ENCODE data around the gene RGPD3.
"Not testable (repeated sequence)": the region's sequence is repeated elsewhere in the genome, so short reads cannot be mapped to it uniquely, and the experiment has no call there.

RGPD3 gene

GRCh38 chr2:106479563-106479962 lies 11.3 kb upstream of the RGPD3 start:
- not testable (repeated sequence) for DNase-seq

- DNase-seq = not testable (repeated sequence)
Measured at GRCh38 chr2:106477647-106478046, 9.4 kb upstream of the RGPD3 start.

GRCh38 chr2:106470658-106471057 lies 2.4 kb upstream of the RGPD3 start:
- not testable (repeated sequence) for DNase-seq

GRCh38 chr2:106467516-106467915 lies 697 bp downstream of the RGPD3 start:
- DNase-seq = not testable (repeated sequence)

GRCh38 chr2:106461882-106462281 lies 6.3 kb downstream of the RGPD3 start:
- DNase-seq = not testable (repeated sequence)

DNA sequence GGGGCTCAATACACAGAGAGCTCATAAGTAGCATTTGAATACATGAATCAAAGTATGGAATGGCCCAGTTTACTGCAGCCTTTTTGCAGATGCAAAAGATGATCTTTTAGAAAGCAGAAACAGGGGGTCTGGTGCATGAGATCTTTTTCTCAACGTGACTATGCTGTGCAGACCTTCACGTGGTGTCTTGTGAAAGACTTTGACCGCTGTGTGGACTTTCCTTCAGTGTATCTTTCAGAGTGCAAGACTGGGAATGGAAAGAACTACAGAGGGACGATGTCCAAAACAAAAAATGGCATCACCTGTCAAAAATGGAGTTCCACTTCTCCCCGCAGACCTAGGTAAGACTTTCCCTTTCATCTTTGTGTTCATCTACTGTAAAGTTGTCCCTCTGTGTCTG lies 77.5 kb downstream of the RGPD3 start:
- DNase-seq = not testable (repeated sequence)

GRCh38 chr2:106388814-106389410 lies 79.3 kb downstream of the RGPD3 start:
- DNase-seq = not testable (repeated sequence)

DNA sequence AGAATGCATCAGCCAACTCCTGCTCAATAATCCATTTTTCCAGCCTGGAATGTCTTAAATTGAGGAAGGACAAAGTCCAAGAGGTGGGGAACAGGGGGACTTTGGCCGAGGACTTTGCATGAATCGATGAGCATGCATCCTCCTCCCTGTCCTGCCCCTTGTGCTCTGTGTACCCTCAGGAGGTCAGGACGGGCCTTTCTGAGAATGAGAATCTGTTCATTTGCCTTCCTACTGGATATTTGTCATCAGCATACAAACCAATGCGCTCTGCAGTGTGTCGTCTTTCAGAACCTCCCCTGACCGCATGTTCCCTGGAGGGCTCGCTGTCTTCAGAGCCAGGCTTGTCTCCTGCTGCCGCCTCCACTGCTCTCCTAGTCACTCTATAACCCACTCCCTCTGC lies 83.7 kb downstream of the RGPD3 start:
- DNase-seq = not testable (repeated sequence)

DNA sequence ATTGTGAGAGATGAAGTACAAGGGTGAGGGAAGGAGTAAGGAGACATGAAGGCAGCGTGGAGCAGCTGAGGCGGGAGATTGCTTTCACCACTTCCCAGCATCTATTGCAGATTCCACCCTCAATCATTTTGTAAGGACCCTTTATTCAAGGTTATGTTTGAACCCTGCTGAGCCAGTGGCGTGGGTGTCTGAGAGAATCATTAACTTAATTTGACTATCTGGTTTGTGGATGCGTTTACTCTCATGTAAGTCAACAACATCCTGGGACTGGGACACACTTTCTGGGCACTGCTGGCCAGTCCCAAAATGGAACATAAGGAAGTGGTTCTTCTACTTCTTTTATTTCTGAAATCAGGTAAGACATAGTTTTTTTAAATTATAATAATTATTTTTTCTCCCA lies 86.3 kb downstream of the RGPD3 start:
- DNase-seq = not testable (repeated sequence)

GRCh38 chr2:106379567-106379966 lies 88.6 kb downstream of the RGPD3 start:
- not testable (repeated sequence) for DNase-seq

DNA sequence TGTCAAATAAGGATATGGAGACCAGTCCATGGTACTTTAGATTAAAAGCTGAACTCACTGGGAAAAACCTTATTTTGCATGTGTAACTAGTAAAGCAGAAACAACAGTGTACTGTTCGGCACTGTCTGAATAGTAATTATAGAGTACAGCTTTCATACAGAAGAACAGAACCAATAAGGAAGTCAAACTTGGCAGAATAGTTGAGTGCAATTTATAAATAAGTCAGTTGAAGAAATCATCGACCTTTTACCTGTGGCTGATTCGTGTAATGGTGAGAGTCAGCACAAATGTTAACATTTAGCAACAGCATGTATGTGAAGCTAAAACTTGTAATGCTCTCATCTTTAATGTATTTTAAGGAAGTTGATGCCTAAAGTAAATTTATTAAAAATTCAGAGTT lies 99.0 kb downstream of the RGPD3 start:
- not testable (repeated sequence) for DNase-seq

GRCh38 chr2:106366204-106366885 lies 101.9 kb downstream of the RGPD3 start:
- DNase-seq = no peak

- DNase-seq = no peak
Measured at GRCh38 chr2:106363791-106364190, 104.4 kb downstream of the RGPD3 start.

GRCh38 chr2:106362789-106363188 lies 105.4 kb downstream of the RGPD3 start:
- no peak for DNase-seq

DNA sequence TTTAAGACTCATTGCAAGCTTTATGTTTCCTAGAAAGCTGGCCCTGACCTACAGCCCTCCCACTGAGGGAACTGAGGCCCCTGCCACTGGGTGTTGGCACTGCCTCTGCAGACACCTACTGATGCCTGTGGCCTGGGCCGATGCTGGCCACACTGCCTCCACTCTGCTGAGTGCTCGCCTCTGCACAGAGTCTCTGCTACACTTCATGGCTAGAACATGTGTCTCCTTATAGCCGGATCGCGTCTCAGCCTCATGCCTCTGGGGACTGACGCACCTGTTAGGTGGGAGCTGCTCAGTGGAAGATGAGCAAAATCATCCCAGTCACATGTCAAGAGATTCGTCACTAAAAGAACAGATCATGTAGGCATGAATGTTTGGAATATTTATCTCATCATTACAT lies 108.7 kb downstream of the RGPD3 start:
- DNase-seq = no peak

DNA sequence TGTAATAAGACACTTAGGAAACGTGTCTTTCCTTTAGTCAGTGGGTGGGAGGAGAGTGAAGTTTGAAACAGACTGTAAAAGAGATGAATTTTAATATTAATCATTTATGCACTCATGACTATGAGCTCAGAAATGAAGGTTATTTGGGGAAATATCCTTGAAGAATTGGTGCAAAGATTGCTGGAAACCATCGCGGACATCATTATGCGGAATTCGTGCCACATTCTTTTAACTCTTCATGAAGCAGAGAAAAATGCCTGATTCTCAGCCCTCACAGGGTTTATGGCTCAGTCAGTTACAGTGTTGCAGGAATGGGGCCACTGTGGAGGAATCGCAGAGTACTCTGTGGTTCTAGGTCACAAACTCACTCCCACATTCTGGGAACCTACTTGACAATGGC lies 109.7 kb downstream of the RGPD3 start:
- DNase-seq = no peak

- no peak for DNase-seq
Measured at GRCh38 chr2:106358081-106358480, 110.1 kb downstream of the RGPD3 start.

DNA sequence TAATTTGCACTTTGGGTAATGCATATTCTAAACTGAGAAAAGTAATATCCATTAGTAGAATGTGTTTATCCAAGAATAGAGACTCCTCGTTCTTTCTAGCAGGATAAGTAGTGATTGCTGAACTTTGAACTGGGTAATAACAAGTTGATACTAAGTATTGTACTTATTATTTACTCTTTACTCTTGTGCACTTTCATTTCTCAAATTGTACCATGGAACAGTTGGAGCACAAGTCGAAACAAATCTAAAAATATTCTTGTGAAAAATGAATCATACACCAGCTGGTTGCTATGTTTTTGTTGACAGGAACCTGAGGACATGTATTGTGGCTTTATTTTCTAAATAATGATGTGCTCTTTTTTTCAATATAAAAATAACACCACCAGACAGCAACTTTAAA lies 111.9 kb downstream of the RGPD3 start:
- no peak for DNase-seq

DNA sequence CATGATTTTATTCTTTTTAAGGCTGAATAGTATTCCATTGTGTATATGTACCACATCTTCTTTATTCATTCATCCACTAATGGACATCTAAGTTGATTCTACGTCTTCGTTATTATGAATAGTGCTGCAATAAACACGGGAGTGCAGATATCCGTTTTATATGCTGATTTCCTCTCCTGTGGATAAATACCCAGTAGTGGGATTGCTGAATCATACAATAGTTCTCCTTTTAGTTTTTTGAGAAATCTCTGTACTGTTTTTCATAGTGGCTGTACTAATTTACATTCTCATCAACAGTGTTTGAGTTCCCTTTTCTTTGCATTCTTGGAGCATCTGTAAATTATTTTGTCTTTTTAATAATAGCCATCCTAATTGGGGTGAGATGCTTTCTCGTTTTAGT lies 114.5 kb downstream of the RGPD3 start:
- no peak for DNase-seq

DNA sequence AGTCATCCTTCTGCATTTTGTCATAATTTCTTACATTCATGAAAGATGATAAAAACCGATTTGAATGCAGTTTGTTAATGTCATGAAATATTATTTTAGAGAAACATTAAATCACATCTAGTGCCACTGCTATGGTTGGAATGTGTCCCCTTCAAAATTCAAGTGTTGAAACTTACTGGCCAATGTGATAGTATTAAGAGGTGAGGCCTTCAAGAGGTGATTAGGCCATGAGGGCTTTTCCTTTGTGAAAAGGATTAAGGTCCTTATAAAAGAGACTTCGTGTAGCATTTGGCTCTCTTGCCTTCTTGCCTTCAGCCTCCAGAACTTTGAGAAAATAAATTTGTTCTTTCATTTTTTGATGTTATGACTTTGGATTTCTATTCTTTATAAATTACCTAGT lies 117.2 kb downstream of the RGPD3 start:
- no peak for DNase-seq

- no peak for DNase-seq
Measured at GRCh38 chr2:106344302-106344701, 123.9 kb downstream of the RGPD3 start.

DNA sequence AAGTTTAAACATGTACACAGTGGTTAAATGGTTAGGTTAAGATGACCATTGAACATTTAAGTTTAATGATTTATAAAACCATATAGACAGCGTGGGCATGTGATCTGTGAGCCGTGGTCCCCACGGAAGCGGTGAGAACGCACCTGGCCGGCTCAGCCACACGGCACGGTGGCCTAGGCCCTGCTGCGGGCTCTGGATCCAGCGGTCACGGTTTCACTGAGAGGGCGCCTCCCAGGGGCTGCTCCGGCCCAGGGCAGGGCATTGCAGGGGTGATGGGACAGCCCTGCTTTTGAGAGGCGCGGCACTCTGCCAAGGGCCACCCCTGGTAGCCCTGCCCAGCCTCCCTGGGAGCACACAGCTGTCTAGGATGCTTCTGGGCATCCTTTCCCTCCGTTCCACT lies 124.9 kb downstream of the RGPD3 start:
- DNase-seq = no peak

DNA sequence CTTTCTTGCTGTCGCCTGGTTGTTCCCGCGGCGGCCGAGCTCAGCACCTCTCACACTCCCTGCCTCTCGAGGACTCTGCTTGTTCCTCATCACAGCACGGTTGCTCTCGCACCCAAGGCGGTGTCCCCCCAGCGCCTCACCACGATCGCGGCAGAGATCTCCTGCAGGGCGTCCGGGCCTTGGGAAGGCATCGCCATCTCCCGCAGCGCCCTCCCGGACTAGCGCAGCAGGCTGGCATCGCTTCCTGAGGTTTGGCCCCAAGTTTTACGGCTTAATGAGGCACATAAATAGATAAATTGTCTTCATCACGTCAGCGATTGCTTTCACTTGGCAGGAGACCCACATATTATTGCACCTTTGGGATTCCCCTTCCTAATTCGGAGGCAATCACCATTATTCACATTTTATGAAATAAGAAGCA lies 125.4 kb downstream of the RGPD3 start:
- no peak for DNase-seq

- DNase-seq = no peak
Measured at GRCh38 chr2:106341666-106342065, 126.5 kb downstream of the RGPD3 start.

All from cortex of kidney (tissue), 1 donor.